T-helper 1 cell (primary cell): ENCODE results near the gene PLOD2.

Experiments used
- DNase-seq, 5 donors: peaks; one replicate each; pipeline ENCODE4 v3.0.0-alpha.2; 2012 to 2020

The PLOD2 gene

GRCh38 chr3:146165877-146166276 lies 4.9 kb upstream of the PLOD2 start:
- DNase-seq = no peak

GRCh38 chr3:146164971-146165769 lies 4.2 kb upstream of the PLOD2 start:
- no peak for DNase-seq

- DNase-seq = no peak
Observed at GRCh38 chr3:146164506-146164905, 3.5 kb upstream of the PLOD2 start.

- no peak for DNase-seq
Observed at GRCh38 chr3:146164071-146164470, 3.1 kb upstream of the PLOD2 start.

DNA sequence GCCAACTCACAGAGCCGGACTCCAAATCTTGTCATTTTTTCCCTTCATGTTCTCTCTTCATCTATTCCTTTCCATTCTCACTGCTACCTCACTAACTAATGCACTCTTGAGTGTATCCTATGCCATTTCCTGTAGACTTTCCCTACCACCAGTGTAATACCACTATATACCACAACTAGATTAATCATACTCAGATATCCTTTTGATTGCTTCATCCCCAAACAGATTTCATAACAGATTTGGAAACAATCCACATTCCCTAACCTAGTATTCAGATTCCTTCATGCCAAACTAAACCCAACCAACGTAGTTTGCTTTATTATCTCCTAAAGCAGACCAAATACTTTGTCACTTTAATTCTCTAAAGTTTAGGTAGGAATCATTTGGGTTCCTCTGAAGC lies 2.6 kb upstream of the PLOD2 start:
- DNase-seq = no peak

DNA sequence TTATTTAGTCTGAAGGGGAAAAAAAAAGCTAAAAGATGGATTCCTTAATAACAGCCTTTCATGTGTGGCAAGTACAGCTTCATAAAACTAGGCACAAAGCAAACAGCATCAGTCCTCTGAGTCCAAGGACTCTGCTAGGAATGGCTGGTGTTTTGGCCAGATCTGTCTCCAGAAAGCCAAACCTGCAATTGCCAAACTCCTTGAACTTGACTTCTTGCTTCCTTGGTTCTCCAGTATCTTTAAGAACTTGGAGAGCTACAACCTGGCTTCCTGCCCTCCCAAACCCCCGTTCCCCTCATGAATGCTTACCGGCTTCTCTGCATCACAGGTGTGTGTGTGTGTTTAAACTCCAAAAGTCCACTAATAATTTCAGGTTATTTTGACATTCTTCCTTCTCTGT lies 1.6 kb upstream of the PLOD2 start:
- DNase-seq = no peak

GRCh38 chr3:146161663-146162002 lies 649 bp upstream of the PLOD2 start:
- DNase-seq = no peak

- DNase-seq = peak in 1 of 5 donors; percentile 8
Observed at GRCh38 chr3:146160321-146160963, 542 bp downstream of the PLOD2 start.

DNA sequence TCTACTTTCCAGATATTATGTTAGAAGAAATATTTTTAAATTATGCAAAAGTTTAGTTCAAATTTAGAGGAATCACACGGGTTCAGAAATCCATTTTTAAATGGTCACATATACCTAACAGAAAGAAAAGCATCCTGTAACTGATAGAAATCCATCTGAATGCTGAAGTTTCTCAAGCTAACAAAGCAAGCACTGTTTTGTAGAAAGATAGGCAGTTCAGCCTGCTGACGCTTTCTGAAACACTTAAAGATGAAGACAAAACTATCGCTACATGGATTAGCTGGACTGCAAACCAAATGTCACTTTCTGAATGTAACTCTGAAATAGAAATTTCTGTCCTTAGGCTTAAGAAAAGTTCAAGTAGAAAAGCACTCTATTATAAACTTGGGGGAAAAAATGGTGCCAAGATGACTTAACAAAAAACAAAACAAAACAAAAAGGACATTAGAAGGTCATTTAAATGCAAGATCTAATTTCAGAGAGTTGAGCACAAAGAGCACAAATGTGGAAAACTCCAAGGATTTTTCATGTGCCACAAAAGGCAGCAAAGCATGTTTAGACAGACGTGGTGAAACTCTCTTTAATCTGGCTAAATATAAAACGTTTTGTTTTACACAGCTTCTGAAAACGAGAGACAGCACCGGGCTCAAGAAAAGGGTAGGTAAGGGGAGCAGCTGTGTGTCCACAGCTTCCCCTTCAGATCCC lies 1.2 kb downstream of the PLOD2 start:
- DNase-seq = no peak

GRCh38 chr3:146159037-146159436 lies 1.9 kb downstream of the PLOD2 start:
- no peak for DNase-seq

GRCh38 chr3:146157325-146158060 lies 3.5 kb downstream of the PLOD2 start:
- no peak for DNase-seq

- no peak for DNase-seq
Observed at GRCh38 chr3:146156666-146157314, 4.2 kb downstream of the PLOD2 start.

DNA sequence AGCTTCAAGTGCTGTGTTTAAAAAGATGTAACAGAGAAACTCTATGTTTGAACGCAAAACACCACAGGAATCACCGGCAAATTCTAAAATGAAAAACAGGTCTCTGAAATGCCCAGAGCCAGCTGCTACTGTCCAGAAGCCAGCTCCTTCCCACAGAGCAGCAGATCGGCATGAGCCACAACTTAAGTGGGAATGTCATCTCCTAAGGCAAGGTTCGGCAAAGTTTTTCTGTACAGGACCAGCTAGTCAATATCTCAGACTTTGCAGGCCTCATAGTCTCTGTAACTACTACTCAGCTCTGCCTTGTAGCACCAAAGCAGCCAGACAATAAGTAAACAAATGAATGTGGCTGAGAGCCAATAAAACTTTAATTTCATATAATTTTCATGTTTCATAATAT lies 4.9 kb downstream of the PLOD2 start:
- no peak for DNase-seq

GRCh38 chr3:146154995-146155394 lies 6.0 kb downstream of the PLOD2 start:
- no peak for DNase-seq

GRCh38 chr3:146154316-146154715 lies 6.7 kb downstream of the PLOD2 start:
- no peak for DNase-seq

GRCh38 chr3:146153429-146153828 lies 7.6 kb downstream of the PLOD2 start:
- no peak for DNase-seq

- DNase-seq = no peak
Observed at GRCh38 chr3:146152834-146153233, 8.2 kb downstream of the PLOD2 start.

- DNase-seq = no peak
Observed at GRCh38 chr3:146148468-146148931, 12.5 kb downstream of the PLOD2 start.

DNA sequence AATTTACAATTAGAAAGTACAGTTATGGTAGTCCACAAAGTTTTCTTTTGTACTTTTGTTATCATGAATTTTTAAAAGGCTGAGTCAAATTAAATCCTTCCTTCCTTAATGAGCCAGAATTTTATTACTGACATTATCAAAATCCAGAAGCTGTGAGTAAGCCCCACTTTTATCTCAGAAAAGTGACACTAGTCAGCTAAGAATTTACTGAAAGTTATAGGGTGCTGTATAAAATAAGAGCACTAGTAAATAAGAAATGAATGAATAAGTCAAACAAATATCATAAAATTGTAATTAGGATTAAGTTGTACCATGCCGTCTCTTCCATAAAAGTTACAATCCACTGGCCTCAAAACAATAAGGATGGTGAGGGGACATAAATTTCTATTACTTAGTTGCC lies 15.3 kb downstream of the PLOD2 start:
- DNase-seq = no peak

- DNase-seq = no peak
Observed at GRCh38 chr3:146142757-146143156, 18.2 kb downstream of the PLOD2 start.

DNA sequence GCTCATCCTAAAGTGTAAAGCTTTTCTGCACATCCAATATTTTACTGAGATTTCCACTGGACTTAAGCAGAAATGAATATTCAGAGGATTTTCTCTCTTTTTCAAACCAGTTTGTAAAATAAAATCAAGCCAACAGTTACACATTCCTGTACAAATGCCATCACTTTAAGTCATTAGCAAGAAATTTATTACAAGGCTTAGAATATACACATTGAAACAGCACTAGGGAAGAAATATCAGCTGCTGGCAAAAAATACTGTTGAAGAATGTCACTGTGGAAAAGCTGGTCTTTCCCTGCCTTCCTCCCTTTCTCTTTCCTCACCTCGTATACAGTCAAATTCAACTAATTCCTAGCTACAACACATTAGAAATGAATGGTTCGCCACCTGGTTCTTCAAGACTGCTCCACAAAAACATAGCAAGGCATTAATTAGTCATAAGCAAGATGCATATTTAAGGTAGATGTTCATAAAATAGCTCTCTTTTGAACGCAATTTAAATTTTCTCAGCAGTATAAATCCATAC lies 21.3 kb downstream of the PLOD2 start:
- no peak for DNase-seq

GRCh38 chr3:146138902-146139301 lies 22.1 kb downstream of the PLOD2 start:
- DNase-seq = no peak
